ENCODE data around the gene TRIM50.
A peak's percentile ranks its signal among the peaks of the same experiment; 100 is the strongest.
"Not testable (repeated sequence)": the region's sequence is repeated elsewhere in the genome, so short reads cannot be mapped to it uniquely, and the experiment has no call there.

The TRIM50 gene

GRCh38 chr7:73349763-73350162, 21.9 kb upstream of the TRIM50 start:
- DNase-seq = no peak

GRCh38 chr7:73345951-73346350, 18.1 kb upstream of the TRIM50 start:
- no peak for DNase-seq

- no peak for DNase-seq
Measured at GRCh38 chr7:73345538-73345937, 17.7 kb upstream of the TRIM50 start.

GRCh38 chr7:73343671-73344380, 15.9 kb upstream of the TRIM50 start:
- DNase-seq = no peak

GRCh38 chr7:73342645-73343044, 14.8 kb upstream of the TRIM50 start:
- DNase-seq = no peak

GRCh38 chr7:73341877-73342276, 14.0 kb upstream of the TRIM50 start:
- no peak for DNase-seq

GRCh38 chr7:73340514-73340913, 12.6 kb upstream of the TRIM50 start:
- no peak for DNase-seq

GRCh38 chr7:73338321-73338720, 10.4 kb upstream of the TRIM50 start:
- DNase-seq = no peak

- DNase-seq = no peak
Measured at GRCh38 chr7:73332447-73332846, 4.6 kb upstream of the TRIM50 start.

DNA sequence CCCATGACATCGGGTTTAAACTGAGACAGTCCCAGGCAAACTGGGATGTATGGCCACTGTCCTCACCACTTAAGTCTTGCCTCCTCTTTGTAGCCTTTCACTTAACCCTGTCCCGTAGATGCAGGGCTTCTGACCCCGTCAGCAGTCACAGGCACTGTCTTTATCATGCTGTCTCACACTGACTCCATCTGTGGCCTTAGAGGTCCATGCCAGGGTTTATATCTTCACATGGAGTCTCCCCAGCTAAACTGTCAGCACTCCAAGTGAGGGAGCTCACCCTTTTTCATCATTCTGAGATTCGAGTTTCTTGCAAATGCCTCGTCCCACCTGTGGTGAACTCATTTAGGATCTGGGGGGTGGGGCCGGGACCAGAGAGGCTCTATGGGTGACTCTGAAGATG, 2.9 kb upstream of the TRIM50 start:
- DNase-seq = no peak

DNA sequence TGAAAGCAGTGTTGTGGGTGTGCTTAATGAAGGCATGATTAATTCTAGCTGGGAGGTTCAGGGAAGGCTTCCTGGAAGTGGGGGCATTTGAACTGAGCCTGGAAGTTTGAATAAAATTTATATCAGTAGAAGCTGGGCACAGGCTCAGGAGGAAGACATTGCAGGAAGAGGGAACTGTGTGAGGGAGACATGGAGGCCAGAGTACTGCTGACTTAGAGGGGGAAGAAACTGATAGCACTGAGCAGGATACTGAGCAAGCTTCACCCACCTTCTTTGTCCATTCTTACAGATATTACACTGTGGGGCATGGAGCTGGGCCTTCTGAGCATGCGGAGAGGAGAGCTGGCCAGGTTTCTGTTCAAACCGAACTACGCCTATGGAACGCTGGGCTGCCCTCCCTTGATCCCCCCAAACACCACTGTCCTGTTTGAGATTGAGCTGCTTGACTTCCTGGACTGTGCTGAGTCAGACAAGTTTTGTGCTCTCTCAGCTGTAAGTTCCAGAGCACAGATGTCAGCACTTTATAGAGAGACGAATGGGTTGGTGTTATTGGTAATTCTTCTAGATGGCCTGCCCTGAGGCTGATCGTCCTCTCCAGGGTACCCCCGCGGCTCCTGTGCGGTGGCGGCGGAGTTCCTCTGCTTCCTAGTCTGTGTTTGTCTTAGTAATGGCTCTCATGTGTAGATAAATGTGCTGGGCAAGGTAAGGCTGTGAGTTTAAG, 2.1 kb upstream of the TRIM50 start:
- no peak for DNase-seq

GRCh38 chr7:73328696-73329095, 814 bp upstream of the TRIM50 start:
- DNase-seq = no peak

- DNase-seq = not testable (repeated sequence)
Measured at GRCh38 chr7:73327449-73327848, 433 bp downstream of the TRIM50 start.

DNA sequence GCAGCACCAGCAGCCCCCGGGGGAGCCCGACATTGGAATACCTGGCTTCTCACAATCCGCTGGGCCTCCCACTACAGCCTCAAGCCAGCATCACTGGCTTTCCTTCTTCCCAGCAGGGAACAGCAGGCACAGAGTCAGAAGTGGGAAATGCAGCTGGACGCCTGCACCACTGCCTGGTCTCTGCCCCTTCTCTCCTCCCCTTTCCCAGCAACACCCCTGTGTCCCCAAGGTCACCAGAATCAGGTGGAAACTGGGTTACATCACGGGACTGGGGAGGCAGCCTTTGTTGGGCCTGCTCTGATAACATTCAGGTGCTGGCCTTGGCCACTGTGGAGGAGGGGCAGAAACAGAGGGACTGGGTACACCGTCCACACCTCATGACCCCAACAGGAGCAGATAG, 2.5 kb downstream of the TRIM50 start:
- not testable (repeated sequence) for DNase-seq

- peak; percentile 15 for DNase-seq
Measured at GRCh38 chr7:73324081-73324845, 3.6 kb downstream of the TRIM50 start.

- DNase-seq = not testable (repeated sequence)
Measured at GRCh38 chr7:73323434-73324080, 4.3 kb downstream of the TRIM50 start.

- not testable (repeated sequence) for DNase-seq
Measured at GRCh38 chr7:73320009-73320408, 7.9 kb downstream of the TRIM50 start.

- not testable (repeated sequence) for DNase-seq
Measured at GRCh38 chr7:73319541-73319940, 8.3 kb downstream of the TRIM50 start.

GRCh38 chr7:73318656-73319204, 9.2 kb downstream of the TRIM50 start:
- DNase-seq = not testable (repeated sequence)

DNA sequence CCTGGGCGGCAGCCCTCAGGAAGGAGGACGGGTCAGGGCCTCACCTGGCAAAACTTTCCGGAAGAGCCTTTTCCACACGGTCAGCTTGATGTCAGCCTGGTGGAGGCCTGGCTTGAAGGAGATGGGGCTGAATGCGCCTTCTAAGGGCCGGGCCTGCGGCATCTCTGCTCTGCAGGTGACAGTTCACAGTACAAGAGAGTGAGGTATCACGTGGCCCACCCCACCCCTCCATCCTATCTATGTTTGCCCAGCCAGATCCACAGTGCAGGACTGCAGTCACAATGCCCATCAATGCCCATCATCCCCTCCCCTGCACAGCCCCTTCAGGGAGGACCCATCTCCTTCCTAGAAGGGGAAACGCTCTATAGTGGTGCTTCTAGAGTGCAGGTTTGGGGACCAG, 11.4 kb downstream of the TRIM50 start:
- DNase-seq = no peak

DNA sequence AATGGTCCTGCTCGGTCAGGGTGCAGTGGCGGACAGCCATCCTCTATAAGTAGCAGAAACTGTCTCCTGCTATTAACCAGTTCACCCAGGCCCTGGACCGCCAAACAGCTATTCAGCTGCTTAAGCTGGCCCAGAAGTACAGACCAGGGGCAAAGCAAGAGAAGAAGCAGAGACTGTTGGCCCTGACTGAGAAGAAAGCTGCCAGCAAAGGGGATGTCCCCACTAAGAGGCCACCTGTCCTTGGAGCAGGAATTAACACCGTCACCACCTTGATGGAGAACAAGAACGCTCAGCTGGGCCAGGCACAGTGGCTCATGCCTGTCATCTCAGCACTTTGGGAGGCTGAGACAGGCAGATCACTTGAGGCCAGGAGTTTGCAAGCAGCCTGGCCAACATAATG, 13.6 kb downstream of the TRIM50 start:
- no peak for DNase-seq

DNA sequence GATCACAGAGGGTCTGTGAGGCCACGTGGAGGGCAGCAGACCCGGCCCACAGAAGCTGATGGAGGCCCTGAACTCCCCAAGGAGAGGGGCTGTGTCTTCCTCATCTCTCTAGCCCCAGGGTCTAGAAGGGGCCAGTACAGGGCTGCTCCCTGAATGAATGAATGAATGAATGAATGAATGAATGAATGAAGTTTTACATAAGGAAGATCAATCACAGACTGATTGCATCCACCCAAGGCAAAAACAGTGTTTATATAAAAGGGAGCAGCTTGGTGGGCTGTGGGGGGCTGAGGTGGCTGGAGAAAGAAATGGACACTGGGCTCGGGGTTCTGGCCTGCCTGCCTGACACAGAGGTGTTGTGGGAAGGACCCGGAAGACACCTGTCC, 14.4 kb downstream of the TRIM50 start:
- no peak for DNase-seq

Data from NCI-H1436 treated with DMSO at 0.1 percent for 48 hours (cell line).